Activated T-helper 17 cell treated with anti-CD3 and anti-CD28 coated beads, Interleukin-2, amount 50 U/mL, for 72 hours (primary cell): ENCODE results near the gene SLC16A13. TPM values are rescaled to one million over a fixed set of nuclear protein-coding genes. Genes with fewer than 3 reads are reported as not detected.

Experiments
- ATAC-seq: fragments of 150-1000 bp; cut with Tn5 transposase; replicated peaks from 2 replicates; pipeline ENCODE4 v1.10.0; 2021; ENCODE audit warnings: mild to moderate bottlenecking, moderate library complexity
- H3K27ac Mint-ChIP-seq: one replicate; pipeline ENCODE4 v1.8.0; 2022; ENCODE audit warnings: mixed read lengths
- H3K27me3 Mint-ChIP-seq: one replicate; pipeline ENCODE4 v1.8.0; 2022; ENCODE audit warnings: mixed read lengths
- H3K36me3 Mint-ChIP-seq: one replicate; pipeline ENCODE4 v1.8.0; 2022; ENCODE audit warnings: low read depth, mild to moderate bottlenecking, mixed read lengths
- H3K4me1 Mint-ChIP-seq: one replicate; pipeline ENCODE4 v1.8.0; 2022; ENCODE audit warnings: mixed read lengths
- H3K4me3 Mint-ChIP-seq: one replicate; pipeline ENCODE4 v1.8.0; 2022; ENCODE audit warnings: mild to moderate bottlenecking, mixed read lengths
- H3K9me3 Mint-ChIP-seq: one replicate; pipeline ENCODE4 v1.8.0; 2022; ENCODE audit warnings: mixed read lengths
- total RNA-seq, 2 donors: library from RNA; stranded (reverse); gene quantifications; one replicate each; pipeline ENCODE4 v1.2.3, GENCODE V29; 2022

Gene SLC16A13
- total RNA-seq, 2 donors from 2014 or later, result 10.7 to 11.8 TPM

DNA sequence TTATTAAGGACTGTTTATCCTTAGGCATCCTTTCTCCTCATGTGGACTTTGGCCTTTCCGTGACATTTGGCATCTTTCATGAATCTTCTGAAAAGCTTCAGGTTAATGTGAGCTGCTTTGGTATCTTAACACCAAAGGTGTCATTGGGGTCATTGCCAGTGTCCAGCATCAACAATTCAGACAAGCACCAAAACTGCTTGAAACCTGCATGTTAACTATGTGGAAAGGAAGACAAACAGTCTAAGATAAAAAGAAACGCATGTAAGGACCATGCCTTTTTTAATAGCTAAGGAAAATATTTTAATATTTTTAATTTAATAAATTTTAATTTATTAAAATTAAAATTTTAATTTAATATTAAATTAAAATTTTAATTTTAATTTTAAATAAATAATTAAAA, 32.1 kb upstream of the SLC16A13 start:
- Mint-ChIP-seq H3K27me3 (no peaks in the 10 kb centered on the region), H3K27ac (no peak overlapping the region), H3K4me3 (no peak overlapping the region), H3K36me3 (peaks cover 79% of the 10 kb centered on the region), H3K4me1 (peaks cover 18% of the 10 kb centered on the region), H3K9me3 (no peaks in the 10 kb centered on the region)
- no peak for ATAC-seq

DNA sequence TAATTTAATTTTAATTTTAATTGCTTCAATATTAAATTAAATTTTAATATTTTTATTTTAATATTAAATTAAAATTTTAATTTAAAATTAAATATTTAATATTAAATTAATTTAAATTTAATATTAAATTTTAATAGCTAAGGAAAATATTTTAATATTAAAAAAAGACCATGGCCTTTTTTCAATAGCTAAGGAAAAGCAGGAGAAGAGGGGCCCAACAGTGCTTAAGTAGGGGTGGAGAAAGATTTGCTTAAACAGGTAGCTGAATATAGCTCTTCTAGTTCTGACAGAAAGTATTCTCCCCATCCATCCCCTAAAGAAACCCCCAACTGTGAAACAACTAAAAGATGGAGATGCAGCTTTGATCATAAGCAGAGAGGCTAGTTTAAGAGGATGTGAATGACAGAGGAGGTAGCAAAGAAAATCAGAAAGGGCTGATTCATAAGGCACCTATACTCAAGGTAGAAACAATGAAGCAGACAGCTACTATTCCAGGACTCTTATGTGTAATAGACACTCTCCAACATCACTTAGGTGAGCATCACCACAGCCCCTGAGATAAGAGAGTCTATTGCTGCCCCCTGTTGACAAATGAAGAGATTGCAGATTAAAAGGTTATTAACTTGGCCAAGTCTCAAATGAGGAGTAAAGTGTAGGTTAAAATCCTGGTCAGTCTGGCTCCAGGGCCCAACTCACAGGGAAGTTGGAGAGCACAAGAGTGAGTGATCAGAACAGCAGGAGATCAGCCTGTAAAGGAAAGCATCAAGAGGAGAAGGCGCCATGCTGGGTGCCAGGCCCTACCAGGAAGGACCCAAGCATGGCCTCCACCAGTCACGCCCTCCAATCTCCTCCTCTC, 31.2 kb upstream of the SLC16A13 start:
- H3K27ac Mint-ChIP-seq, result peak overlapping the region; percentile 1
- peaks cover 18% of the 10 kb centered on the region for H3K4me1 Mint-ChIP-seq
- H3K36me3 Mint-ChIP-seq, result peaks cover 78% of the 10 kb centered on the region
- H3K27me3 Mint-ChIP-seq, result no peaks in the 10 kb centered on the region
- no peak overlapping the region for H3K4me3 Mint-ChIP-seq
- H3K9me3 Mint-ChIP-seq, result no peaks in the 10 kb centered on the region
- ATAC-seq, result peak; percentile 99

DNA sequence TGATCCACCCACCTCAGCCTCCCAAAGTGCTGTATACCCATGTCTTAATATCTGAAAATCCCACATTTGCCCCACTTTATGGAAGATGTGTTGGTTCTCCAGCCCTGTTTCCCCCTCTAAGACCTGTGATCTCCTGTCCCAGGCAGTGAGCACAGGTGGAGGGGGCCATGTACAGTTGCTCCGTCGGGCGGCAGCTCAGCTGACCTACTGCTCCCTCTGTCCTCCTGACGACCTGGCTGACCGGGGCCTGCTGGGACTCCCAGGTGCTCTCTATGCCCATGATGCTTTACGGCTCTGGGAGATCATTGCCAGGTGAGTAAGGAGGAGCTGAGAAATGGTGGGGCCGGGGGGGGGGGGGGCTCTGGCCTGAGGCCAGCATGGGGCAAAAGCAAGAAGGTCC, 30.1 kb upstream of the SLC16A13 start:
- Mint-ChIP-seq H3K27me3 (no peaks in the 10 kb centered on the region), H3K9me3 (no peaks in the 10 kb centered on the region), H3K4me3 (no peak overlapping the region), H3K4me1 (peaks cover 26% of the 10 kb centered on the region), H3K36me3 (peaks cover 77% of the 10 kb centered on the region), H3K27ac (no peak overlapping the region)
- ATAC-seq, result no peak

DNA sequence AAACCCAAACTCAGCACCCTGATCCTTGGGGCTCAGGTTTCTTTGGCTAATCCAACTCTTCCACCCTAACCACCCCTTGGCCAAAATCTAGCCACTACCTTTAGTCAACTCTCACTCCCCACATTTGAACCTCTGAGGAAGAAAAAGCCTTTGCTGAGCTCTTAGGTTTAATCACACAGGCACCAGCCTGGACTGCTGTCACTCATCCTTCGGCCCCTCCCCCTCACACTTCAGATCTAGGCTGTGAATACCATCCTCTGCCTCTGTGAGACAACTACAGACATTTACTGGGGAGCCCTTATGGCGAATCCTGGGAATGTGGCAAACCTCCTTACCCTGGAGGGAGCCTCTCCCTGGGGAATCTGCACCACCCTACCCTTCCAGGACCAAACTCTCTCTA, 28.7 kb upstream of the SLC16A13 start:
- H3K27ac Mint-ChIP-seq, result peak overlapping the region; percentile 76
- H3K36me3 Mint-ChIP-seq, result peaks cover 70% of the 10 kb centered on the region
- H3K27me3 Mint-ChIP-seq, result no peaks in the 10 kb centered on the region
- no peak overlapping the region for H3K4me3 Mint-ChIP-seq
- ATAC-seq, result no peak
- H3K9me3 Mint-ChIP-seq, result no peaks in the 10 kb centered on the region
- H3K4me1 Mint-ChIP-seq, result peaks cover 31% of the 10 kb centered on the region

DNA sequence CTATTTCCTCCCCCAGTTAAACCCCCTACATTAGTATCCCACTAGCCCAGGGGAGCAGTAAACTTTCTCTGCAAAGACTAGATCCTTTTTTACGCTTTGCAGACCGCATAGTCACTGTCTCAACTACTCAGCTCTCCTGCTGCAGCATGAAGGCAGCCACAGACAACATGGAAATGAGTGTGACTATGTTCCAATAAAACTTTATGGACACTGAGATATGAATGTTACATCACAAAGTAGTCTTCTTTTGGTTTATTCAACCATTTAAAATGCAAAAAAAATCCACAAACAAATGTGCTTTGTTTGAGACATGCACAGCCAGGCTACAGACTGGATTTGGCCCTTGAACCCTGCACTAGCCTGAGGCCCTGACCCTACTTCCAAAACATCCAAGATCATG, 25.3 kb upstream of the SLC16A13 start:
- H3K4me1 Mint-ChIP-seq, result peaks cover 24% of the 10 kb centered on the region
- H3K36me3 Mint-ChIP-seq, result peaks cover 78% of the 10 kb centered on the region
- no peaks in the 10 kb centered on the region for H3K27me3 Mint-ChIP-seq
- no peak overlapping the region for H3K27ac Mint-ChIP-seq
- H3K4me3 Mint-ChIP-seq, result peak overlapping the region; percentile 99
- no peak for ATAC-seq
- H3K9me3 Mint-ChIP-seq, result no peaks in the 10 kb centered on the region

DNA sequence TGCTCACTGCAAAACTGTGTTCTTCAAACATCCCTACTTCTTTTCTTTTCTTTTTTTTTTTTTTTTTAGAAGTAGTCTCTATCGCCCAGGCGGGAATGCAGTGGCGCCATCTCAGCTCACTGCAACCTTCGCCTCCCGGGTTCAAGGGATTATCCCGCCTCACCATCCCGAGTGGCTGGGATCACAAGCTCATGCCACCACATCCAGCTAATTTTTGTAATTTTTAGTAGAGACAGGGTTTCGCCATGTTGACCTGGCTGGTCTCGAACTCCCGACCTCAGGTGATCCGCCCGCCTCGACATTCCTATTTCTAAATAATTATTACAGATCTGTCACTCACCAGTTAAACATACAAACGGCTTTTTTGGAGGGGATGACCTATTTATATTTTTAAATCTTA, 24.4 kb upstream of the SLC16A13 start:
- Mint-ChIP-seq H3K27ac (peak overlapping the region; percentile 98), H3K9me3 (no peaks in the 10 kb centered on the region), H3K4me1 (peaks cover 24% of the 10 kb centered on the region), H3K36me3 (peaks cover 83% of the 10 kb centered on the region), H3K4me3 (peak overlapping the region; percentile 99), H3K27me3 (no peaks in the 10 kb centered on the region)
- no peak for ATAC-seq

DNA sequence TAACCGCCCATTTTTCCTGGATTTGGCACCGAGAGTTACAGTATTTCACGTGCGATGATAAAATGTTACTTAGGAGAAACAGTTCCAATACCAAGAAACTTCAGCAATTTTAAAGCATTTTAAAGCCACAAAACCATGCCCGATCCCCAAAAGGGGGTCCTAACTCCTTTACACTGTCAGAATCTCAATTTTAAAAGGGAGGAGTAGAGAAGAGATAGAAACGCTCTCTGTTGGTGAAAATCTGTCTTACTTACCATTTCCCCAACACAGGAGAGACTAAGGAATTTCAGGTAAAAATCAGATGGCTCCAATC, 23.9 kb upstream of the SLC16A13 start:
- Mint-ChIP-seq H3K4me1 (peaks cover 23% of the 10 kb centered on the region), H3K4me3 (peak overlapping the region; percentile 99), H3K27ac (peak overlapping the region; percentile 98), H3K9me3 (no peaks in the 10 kb centered on the region), H3K36me3 (peaks cover 83% of the 10 kb centered on the region), H3K27me3 (no peaks in the 10 kb centered on the region)
- ATAC-seq, result no peak

DNA sequence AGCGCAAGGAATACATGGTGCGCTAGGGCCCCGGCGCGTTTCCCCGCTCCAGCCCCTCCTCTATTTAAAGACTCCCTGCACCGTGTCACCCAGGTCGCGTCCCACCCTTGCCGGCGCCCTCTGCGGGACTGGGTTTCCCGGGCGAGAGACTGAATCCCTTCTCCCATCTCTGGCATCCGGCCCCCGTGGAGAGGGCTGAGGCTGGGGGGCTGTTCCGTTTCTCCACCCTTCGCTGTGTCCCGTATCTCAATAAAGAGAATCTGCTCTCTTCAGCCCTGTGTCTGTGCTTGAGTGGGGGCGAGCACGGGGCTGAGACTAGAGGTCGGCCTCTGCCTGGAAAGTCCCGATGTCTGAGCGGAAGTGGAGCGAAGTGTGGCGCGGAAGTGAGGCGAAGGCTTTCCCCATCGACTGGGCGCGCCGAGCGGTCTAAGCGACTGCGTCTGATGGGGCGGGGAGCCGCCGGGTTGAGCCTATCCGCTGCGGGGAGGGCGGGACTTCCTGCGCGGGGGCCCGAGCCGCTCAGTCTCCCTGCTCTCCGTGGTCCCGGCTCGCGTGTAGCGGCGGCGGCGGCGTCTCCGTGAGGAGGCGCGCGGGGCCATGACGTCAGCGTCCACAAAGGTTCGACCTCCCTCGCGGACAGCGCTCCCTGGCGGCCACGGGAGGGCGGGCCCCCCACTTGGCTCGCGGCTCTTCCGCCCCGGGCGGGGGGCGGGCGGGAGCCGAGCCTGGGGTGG, 21.4 kb upstream of the SLC16A13 start:
- ATAC-seq, result peak; percentile 87

DNA sequence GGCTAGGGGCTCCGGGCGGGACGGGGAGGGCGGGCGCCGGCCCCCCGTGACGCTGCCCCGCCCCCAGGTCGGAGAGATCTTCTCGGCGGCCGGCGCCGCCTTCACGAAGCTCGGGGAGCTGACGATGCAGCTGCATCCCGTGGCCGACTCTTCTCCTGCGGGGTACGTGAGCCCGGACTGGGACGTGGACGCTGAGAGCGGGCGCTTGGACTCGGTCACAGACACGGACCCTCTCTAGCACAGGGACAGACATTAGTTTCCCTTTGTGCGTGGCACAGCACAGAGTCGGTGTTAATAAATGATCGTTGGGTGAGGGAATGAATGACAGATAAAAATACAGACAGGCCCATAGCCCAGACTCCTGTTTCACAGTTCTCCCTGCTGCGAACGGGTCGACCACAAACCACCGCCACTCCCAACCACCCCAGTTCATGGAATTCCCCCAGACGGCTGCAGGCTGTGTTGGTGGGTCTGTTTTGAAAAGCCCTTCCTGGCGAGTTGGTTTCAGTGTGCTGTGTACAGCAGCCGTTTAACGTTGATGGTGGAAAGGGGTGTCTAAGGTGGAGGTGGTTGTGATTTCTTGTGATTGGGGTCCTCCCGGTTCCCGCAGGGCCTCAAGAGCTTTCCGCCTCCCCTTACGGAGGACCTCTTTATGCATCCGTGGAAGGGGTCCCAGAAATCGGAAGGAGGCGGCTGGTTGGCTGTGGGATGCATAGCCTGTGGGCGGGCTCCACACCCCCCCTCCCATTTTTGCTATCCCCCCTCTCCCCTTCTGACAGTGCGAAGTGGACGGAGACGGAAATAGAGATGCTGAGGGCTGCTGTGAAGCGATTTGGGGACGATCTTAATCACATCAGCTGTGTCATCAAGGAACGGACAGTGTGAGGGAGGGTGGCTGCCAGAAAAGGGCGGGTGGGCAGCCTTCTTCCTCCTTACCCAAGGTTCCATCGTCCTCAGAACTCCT, 20.5 kb upstream of the SLC16A13 start:
- Mint-ChIP-seq H3K4me3 (peak overlapping the region; percentile 99), H3K4me1 (peaks cover 19% of the 10 kb centered on the region), H3K9me3 (no peaks in the 10 kb centered on the region), H3K36me3 (peaks cover 67% of the 10 kb centered on the region), H3K27me3 (no peaks in the 10 kb centered on the region), H3K27ac (peak overlapping the region; percentile 98)
- ATAC-seq, result peak; percentile 52

More for the DNA sequence above, 21.4 kb upstream of the SLC16A13 start:
- no peaks in the 10 kb centered on the region for H3K27me3 Mint-ChIP-seq
- peak overlapping the region; percentile 98 for H3K27ac Mint-ChIP-seq
- H3K36me3 Mint-ChIP-seq, result peaks cover 76% of the 10 kb centered on the region
- peak overlapping the region; percentile 99 for H3K4me3 Mint-ChIP-seq
- H3K9me3 Mint-ChIP-seq, result no peaks in the 10 kb centered on the region
- H3K4me1 Mint-ChIP-seq, result peaks cover 27% of the 10 kb centered on the region

DNA sequence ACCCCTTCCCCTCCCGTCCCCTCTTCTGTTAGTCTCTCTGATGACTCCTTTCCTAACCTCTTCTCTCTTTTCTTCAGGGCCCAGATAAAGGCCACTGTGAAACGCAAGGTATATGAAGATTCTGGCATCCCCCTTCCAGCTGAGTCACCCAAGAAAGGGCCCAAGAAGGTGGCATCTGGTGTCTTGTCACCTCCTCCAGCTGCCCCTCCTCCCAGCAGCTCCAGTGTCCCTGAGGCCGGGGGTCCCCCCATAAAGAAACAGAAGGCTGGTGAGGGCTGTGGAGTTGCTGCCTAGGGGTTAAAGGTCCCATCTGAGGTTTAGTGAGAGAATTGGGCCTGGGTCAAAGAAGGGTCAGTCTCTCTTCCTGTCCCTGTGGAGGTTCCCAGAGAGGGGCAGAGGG, 19.4 kb upstream of the SLC16A13 start:
- peaks cover 63% of the 10 kb centered on the region for H3K36me3 Mint-ChIP-seq
- H3K27me3 Mint-ChIP-seq, result no peaks in the 10 kb centered on the region
- H3K9me3 Mint-ChIP-seq, result no peaks in the 10 kb centered on the region
- peak overlapping the region; percentile 98 for H3K27ac Mint-ChIP-seq
- peak overlapping the region; percentile 99 for H3K4me3 Mint-ChIP-seq
- no peak for ATAC-seq
- peaks cover 10% of the 10 kb centered on the region for H3K4me1 Mint-ChIP-seq

DNA sequence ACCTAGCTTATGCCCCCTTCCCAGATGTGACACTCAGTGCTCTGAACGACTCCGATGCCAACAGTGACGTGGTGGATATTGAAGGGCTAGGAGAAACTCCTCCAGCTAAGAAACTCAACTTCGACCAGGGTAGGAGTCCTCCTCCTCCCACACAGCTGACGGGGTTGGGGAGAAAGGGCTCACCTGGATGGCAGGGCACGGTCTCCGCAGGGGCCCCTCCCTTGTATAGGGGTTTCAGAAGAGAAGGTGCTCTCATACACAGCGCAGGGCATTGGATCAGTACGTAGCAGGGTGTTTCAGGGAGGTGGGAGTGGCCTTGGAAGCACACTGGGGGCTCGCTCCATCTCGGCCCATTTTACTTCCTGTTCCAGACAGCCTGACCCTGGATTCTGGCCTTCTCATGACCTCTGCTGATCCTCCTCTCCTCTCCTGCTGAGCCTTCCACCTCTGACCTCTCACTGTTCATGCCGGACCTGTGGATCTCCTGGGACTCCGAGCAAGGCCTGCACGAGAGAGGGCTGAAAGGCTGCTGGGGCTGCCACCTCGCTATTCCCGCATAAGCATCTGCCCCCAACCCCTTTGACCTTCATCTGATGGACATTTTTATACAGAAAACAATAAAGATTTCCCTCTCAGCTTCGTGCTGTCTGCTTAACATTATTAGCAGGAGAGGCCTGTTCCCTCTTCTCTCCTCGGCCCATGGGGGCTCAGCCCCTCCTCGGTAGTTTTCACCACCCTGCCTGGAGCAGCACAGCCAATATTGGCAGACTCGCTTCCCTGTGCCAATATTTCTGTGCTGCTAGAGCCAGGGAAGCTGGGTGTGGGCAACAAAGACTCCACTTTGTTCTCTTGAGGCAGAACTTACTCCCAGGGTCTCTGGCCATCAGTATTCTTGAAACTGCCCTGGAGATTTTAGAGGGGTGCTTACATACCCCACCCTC, 18.7 kb upstream of the SLC16A13 start:
- Mint-ChIP-seq H3K9me3 (no peaks in the 10 kb centered on the region), H3K27ac (peak overlapping the region; percentile 98), H3K27me3 (no peaks in the 10 kb centered on the region), H3K36me3 (peaks cover 56% of the 10 kb centered on the region), H3K4me1 (peaks cover 10% of the 10 kb centered on the region), H3K4me3 (peak overlapping the region; percentile 99)
- ATAC-seq, result no peak

DNA sequence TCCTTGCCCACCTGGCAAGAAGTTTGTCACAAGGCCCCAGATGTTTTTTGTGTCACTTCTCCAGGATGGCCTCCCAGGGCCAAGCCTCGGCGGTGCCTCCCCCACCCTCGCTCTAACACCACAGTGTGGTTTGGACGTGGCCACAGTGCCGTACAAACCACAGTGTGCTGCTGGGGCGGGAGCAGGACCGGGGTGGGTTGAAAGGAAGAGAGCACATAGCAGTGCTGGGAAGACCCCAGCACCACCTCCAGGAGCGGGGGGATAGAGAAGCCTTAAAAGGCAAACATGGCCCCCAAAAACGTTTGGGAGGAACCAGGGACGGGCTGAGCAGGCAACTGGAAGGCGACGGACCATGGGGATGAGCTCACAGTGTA, 18.0 kb upstream of the SLC16A13 start:
- Mint-ChIP-seq H3K4me1 (peaks cover 13% of the 10 kb centered on the region), H3K4me3 (peak overlapping the region; percentile 99), H3K36me3 (peaks cover 49% of the 10 kb centered on the region), H3K9me3 (no peaks in the 10 kb centered on the region), H3K27ac (peak overlapping the region; percentile 98), H3K27me3 (no peaks in the 10 kb centered on the region)
- ATAC-seq, result no peak

DNA sequence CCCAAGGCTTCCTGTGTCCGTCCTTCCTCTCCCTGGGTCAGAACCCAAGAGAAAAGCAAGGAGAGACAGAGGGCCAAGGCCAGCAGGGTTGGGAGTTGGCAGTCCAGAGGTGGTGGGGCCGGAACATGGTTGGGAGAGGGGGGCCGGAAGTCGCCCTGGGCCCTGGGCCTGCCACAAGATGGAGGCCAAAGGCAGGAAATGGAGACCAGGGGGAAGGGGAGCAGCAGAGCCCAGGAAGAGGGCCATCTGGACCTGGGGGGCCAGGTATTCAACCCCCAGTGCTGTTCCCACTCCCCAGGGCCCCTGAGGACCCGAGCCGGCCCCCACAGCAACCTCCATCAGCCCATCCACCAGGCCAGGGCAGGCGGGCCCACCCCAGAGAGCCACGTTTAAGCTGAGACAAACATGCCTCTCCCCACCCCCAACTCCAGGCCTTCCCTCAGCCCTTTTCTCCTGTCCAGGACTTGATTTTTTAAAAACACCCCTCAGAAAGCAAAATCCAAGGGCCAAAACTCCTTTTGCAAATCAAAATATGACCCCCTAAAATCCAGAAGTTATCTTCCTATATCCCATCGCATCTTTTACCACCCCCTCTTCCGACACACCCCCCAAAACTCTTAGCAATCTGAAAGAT, 17.4 kb upstream of the SLC16A13 start:
- Mint-ChIP-seq H3K27ac (peak overlapping the region; percentile 98), H3K4me1 (peaks cover 20% of the 10 kb centered on the region), H3K36me3 (peaks cover 43% of the 10 kb centered on the region), H3K4me3 (peak overlapping the region; percentile 99), H3K27me3 (no peaks in the 10 kb centered on the region), H3K9me3 (no peaks in the 10 kb centered on the region)
- no peak for ATAC-seq
